C4-2B (cell line): ENCODE data around the gene CPA3.
A peak's percentile ranks its signal among the peaks of the same experiment; 100 is the strongest.

Experiments used
- H3K27ac ChIP-seq: fragments of 450-650 bp; 2 replicates; pipeline ENCODE4 v1.5.1; 2017
- ZFX ChIP-seq: fragments of 450-650 bp; IDR thresholded peaks from 2 replicates; pipeline ENCODE4 v1.6.1; 2017
- TF ChIP-seq, protein P1 (sequence below): fragments of 450-650 bp; conservative IDR thresholded peaks from 2 replicates; pipeline ENCODE4 v1.5.1; 2017; ENCODE audit warnings: mild to moderate bottlenecking

CPA3 gene

DNA sequence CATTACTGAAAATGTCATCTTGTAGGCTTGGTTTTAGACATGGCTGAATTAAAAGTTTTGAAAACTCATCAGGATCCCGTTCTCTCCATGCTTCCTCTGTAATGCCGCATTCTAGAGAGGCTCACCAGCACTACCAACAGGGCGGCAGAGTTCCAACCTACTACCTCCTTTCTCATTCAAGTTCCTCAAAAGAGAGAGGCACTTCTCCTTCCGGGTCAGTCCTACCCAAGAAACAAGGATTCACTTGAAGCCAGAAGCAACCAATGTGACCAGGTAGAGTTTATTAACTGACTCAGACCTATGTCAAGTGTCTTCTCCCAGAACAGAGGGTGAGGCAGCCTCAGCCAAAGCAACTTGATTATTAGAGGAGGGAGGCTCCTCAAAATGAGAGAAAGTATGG lies 66.5 kb downstream of the CPA3 start:
- no peak overlapping the region for H3K27ac ChIP-seq
- no peak for TF ChIP-seq ZFX
- TF ChIP-seq, protein P1, sequence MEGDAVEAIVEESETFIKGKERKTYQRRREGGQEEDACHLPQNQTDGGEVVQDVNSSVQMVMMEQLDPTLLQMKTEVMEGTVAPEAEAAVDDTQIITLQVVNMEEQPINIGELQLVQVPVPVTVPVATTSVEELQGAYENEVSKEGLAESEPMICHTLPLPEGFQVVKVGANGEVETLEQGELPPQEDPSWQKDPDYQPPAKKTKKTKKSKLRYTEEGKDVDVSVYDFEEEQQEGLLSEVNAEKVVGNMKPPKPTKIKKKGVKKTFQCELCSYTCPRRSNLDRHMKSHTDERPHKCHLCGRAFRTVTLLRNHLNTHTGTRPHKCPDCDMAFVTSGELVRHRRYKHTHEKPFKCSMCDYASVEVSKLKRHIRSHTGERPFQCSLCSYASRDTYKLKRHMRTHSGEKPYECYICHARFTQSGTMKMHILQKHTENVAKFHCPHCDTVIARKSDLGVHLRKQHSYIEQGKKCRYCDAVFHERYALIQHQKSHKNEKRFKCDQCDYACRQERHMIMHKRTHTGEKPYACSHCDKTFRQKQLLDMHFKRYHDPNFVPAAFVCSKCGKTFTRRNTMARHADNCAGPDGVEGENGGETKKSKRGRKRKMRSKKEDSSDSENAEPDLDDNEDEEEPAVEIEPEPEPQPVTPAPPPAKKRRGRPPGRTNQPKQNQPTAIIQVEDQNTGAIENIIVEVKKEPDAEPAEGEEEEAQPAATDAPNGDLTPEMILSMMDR = peak; percentile 18

DNA sequence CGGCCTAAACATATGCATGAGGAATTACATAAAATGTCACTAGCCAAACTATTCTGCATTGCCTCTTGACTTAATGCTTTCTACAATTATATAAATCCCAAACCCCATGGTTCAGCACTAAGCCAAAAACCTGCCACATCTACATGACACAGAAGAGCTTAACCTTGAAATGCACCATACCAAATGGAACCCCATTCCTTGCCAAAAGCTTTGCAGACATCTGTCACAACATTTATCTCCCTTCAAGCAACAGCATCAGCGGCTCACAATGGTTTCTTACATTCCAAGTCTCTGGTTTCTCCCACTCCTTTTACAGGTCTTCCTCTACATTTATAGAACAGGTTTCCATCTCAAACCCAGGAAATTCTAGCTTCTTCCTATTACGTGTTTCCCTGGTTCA lies 67.9 kb downstream of the CPA3 start:
- TF ChIP-seq, protein P1 = no peak
- no peak for TF ChIP-seq ZFX
- H3K27ac ChIP-seq = no peak overlapping the region

DNA sequence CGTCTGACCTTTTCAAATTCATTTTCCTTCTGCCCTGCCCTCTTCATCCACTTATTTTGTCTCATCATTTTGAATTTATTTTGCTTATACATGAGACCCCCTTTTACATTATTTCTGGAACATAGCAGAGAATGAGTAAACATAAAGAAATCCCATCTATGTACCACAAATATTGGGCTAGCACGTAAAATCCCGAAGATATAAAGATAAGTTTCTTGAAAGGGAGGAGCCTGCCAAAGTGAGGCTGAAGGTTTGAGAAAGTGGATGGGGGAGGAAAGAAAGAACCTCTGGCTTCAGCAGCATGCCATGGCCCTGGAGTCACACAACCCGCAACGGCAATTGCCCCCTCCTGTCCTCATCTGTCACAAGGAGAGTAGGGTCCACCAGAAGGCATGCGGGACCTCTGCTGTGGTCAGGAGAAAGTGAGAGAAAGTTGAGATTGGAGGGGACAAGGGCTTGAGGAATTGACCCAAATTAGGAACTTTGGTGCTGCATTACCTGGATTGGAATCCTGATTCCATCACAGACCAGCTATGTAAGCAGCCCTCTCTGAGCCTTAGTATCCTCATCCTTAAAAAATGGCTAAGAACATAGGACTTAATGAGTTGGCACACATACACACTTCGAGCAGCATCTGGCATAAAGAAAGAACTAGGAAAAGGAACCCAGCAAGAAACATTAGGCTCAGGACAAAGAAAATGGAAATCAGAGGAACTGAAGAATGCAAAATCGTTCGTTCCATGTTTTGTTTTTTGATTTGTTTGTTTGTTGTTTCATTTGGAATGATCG lies 72.6 kb downstream of the CPA3 start:
- H3K27ac ChIP-seq = no peak overlapping the region
- TF ChIP-seq ZFX = no peak
- TF ChIP-seq, protein P1 = no peak

DNA sequence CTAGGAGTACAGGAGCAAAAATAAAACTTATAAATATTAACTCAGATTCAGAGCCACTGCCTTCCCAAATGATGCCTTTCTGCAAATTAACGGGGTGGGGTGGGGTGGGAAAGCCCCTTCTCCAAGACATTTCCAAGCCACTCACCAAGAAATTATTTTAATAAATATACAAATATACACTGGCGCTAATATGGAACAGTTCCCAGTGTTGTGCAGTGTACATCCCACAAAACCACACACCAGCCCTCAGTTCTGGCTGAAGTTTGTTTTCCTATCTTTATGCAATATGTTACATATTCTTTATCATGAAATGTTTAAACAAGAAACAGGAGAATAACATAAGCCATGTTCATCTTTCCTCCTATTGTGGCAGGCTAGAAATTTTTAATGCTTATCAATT lies 73.2 kb downstream of the CPA3 start:
- no peak for TF ChIP-seq ZFX
- TF ChIP-seq, protein P1 = no peak
- H3K27ac ChIP-seq = no peak overlapping the region

DNA sequence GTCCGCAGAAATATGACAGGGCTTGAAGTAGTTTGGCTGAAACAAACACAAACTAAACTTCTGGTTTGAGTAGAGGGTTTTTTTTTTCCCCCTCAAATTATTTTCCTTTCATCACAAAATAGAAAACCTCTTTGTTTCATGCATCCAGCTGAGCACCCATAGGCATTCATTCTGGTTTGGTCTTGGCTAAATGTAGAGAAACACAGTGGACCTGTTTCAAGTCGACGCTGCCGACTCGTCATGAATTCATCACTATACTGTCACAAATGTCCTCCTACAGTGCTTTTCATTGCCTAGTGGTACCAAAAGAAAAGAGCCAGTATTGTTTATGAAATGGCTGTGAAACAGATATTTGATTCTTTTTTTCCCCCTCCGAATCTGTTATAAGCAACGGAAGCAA lies 73.8 kb downstream of the CPA3 start:
- H3K27ac ChIP-seq = no peak overlapping the region
- TF ChIP-seq, protein P1 = no peak

DNA sequence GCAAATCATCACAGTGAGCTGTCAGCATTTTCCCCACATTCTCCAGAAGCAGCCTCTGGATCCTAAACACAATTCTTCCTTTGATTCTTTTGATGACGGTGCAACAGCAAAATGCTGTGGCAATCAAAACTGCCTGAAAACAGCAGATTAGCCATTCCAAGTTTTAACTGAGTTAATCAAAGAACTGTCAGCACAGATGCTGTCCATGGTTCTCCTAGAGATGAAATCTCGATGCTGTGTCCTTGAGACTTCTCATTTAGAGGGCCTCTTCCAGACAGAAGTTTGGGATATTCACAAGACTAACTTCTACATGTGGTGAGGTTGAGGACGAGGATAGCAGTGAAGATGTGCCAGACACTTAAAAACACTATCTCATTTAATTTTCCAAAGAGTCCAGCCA lies 75.9 kb downstream of the CPA3 start:
- TF ChIP-seq, protein P1 = no peak
- TF ChIP-seq ZFX = no peak

GRCh38 chr3:148943506-148944205 lies 78.6 kb downstream of the CPA3 start:
- H3K27ac ChIP-seq = no peak overlapping the region
- TF ChIP-seq ZFX = no peak
- TF ChIP-seq, protein P1 = peak; percentile 95

More for the DNA sequence above, 75.9 kb downstream of the CPA3 start:
- no peak overlapping the region for H3K27ac ChIP-seq
